Sigmoid colon (tissue), 4 donors: ENCODE data around the gene LAPTM5.

ENCODE experiments used
- CTCF ChIP-seq, 4 experiments: fragments of 450-650 bp in 3 of 4; fragments of 200-600 bp in 1 of 4; IDR thresholded peaks; one replicate each; pipeline ENCODE4 v1.5.1; 2016 to 2019; ENCODE audit warnings: antibody characterized with exemption in 4 of 4, mild to moderate bottlenecking in 3 of 4, moderate library complexity in 2 of 4
- POLR2AphosphoS5 ChIP-seq, 4 donors: sonication (generic); formaldehyde crosslinking; IDR thresholded peaks; one replicate each; pipeline ENCODE4 v1.6.1; 2017; ENCODE audit warnings: antibody characterized with exemption in 4 of 4

- TF ChIP-seq CTCF (IDR thresholded peaks at IDR 0.05) = no peak
- TF ChIP-seq POLR2AphosphoS5 (IDR thresholded peaks at IDR 0.05) = no peak
These were observed 27.7 kb downstream of the LAPTM5 start for GRCh38 chr1:30729901-30730300.
